Measurements from ENCODE around the gene NRDE2.
"Not testable (repeated sequence)": the region's sequence is repeated elsewhere in the genome, so short reads cannot be mapped to it uniquely, and the experiment has no call there.

Gene NRDE2

GRCh38 chr14:90344331-90345238 is 12.8 kb upstream of the NRDE2 start:
- Histone ChIP-seq H2AFZ (ENCODE audit: low read depth, low read length, severe bottlenecking) (no peak overlapping the region), H3K9ac (ENCODE audit: low read length) (no peak overlapping the region), H3K9me3 (ENCODE audit: insufficient read depth, low read length) (no peaks in the 10 kb centered on the region), H3F3A (ENCODE audit: insufficient read depth) (no peaks in the 10 kb centered on the region), H3K27ac (ENCODE audit: low read depth, low read length) (no peak overlapping the region), H3K4me2 (ENCODE audit: low read depth, low read length, poor library complexity, severe bottlenecking) (no peak overlapping the region), H3K36me3 (ENCODE audit: low read length) (no peaks in the 10 kb centered on the region), H3K79me2 (ENCODE audit: insufficient read depth, low read length) (no peaks in the 10 kb centered on the region), H3K9me2 (replicated peaks; ENCODE audit: insufficient read depth, low read length) (no peaks in the 10 kb centered on the region), H3K27me3 (ENCODE audit: low read length) (no peaks in the 10 kb centered on the region), H3K4me3 (ENCODE audit: insufficient read depth, low read length, poor library complexity, severe bottlenecking) (no peak overlapping the region), H4K20me1 (ENCODE audit: low read depth, low read length) (no peaks in the 10 kb centered on the region)
- TF ChIP-seq CTCF (IDR thresholded peaks at IDR 0.05; ENCODE audit: insufficient read depth, low read length, poor library complexity, severe bottlenecking) (no peak), EZH2phosphoT487 (conservative IDR thresholded peaks at IDR 0.05; ENCODE audit: low read length) (no peak)

- Histone ChIP-seq H3K9ac (ENCODE audit: low read length) (no peak overlapping the region), H3K4me3 (ENCODE audit: insufficient read depth, low read length, poor library complexity, severe bottlenecking) (no peak overlapping the region), H3K4me2 (ENCODE audit: low read depth, low read length, poor library complexity, severe bottlenecking) (no peak overlapping the region), H3K9me3 (ENCODE audit: insufficient read depth, low read length) (no peaks in the 10 kb centered on the region), H3K79me2 (ENCODE audit: insufficient read depth, low read length) (no peaks in the 10 kb centered on the region), H3K36me3 (ENCODE audit: low read length) (no peaks in the 10 kb centered on the region), H4K20me1 (ENCODE audit: low read depth, low read length) (no peaks in the 10 kb centered on the region), H3K27ac (ENCODE audit: low read depth, low read length) (no peak overlapping the region), H2AFZ (ENCODE audit: low read depth, low read length, severe bottlenecking) (no peak overlapping the region), H3K27me3 (ENCODE audit: low read length) (no peaks in the 10 kb centered on the region), H3F3A (ENCODE audit: insufficient read depth) (no peaks in the 10 kb centered on the region), H3K9me2 (replicated peaks; ENCODE audit: insufficient read depth, low read length) (no peaks in the 10 kb centered on the region)
- TF ChIP-seq CTCF (IDR thresholded peaks at IDR 0.05; ENCODE audit: insufficient read depth, low read length, poor library complexity, severe bottlenecking) = no peak
- TF ChIP-seq EZH2phosphoT487 (conservative IDR thresholded peaks at IDR 0.05; ENCODE audit: low read length) = no peak
These were observed 10.6 kb upstream of the NRDE2 start for GRCh38 chr14:90342327-90342726.

GRCh38 chr14:90341784-90342183 is 10.0 kb upstream of the NRDE2 start:
- no peak overlapping the region for H3K27ac ChIP-seq (ENCODE audit: low read depth, low read length)
- H3K9me3 ChIP-seq (ENCODE audit: insufficient read depth, low read length) = no peaks in the 10 kb centered on the region
- no peak overlapping the region for H2AFZ ChIP-seq (ENCODE audit: low read depth, low read length, severe bottlenecking)
- H3K4me2 ChIP-seq (ENCODE audit: low read depth, low read length, poor library complexity, severe bottlenecking) = no peak overlapping the region
- no peak overlapping the region for H3K4me3 ChIP-seq (ENCODE audit: insufficient read depth, low read length, poor library complexity, severe bottlenecking)
- no peaks in the 10 kb centered on the region for H4K20me1 ChIP-seq (ENCODE audit: low read depth, low read length)
- TF ChIP-seq EZH2phosphoT487 (conservative IDR thresholded peaks at IDR 0.05; ENCODE audit: low read length) = no peak
- no peak for TF ChIP-seq CTCF (IDR thresholded peaks at IDR 0.05; ENCODE audit: insufficient read depth, low read length, poor library complexity, severe bottlenecking)
- H3K27me3 ChIP-seq (ENCODE audit: low read length) = no peaks in the 10 kb centered on the region
- no peaks in the 10 kb centered on the region for H3F3A ChIP-seq (ENCODE audit: insufficient read depth)
- no peak overlapping the region for H3K9ac ChIP-seq (ENCODE audit: low read length)
- no peaks in the 10 kb centered on the region for H3K36me3 ChIP-seq (ENCODE audit: low read length)
- no peaks in the 10 kb centered on the region for H3K79me2 ChIP-seq (ENCODE audit: insufficient read depth, low read length)
- H3K9me2 ChIP-seq (replicated peaks; ENCODE audit: insufficient read depth, low read length) = no peaks in the 10 kb centered on the region

- not testable (repeated sequence) for H3K36me3 ChIP-seq (ENCODE audit: low read length); H3K4me2 ChIP-seq (ENCODE audit: low read depth, low read length, poor library complexity, severe bottlenecking); H3K9me3 ChIP-seq (ENCODE audit: insufficient read depth, low read length); H3K4me3 ChIP-seq (ENCODE audit: insufficient read depth, low read length, poor library complexity, severe bottlenecking); H3F3A ChIP-seq (ENCODE audit: insufficient read depth); H2AFZ ChIP-seq (ENCODE audit: low read depth, low read length, severe bottlenecking); H3K9ac ChIP-seq (ENCODE audit: low read length); H4K20me1 ChIP-seq (ENCODE audit: low read depth, low read length); H3K9me2 ChIP-seq (replicated peaks; ENCODE audit: insufficient read depth, low read length); H3K27ac ChIP-seq (ENCODE audit: low read depth, low read length); H3K27me3 ChIP-seq (ENCODE audit: low read length); H3K79me2 ChIP-seq (ENCODE audit: insufficient read depth, low read length)
These were observed 9.5 kb upstream of the NRDE2 start for GRCh38 chr14:90341232-90341631.
